Activated T-cell treated with anti-CD3 and anti-CD28 coated beads, Interleukin-2, amount 50 U/mL, for 24 hours (primary cell): ENCODE results near the gene RPL10.
A peak's percentile ranks its signal among the peaks of the same experiment; 100 is the strongest.

Experiments used
- DNase-seq: peaks from one replicate; pipeline ENCODE4 v3.0.0-alpha.2; 2020
- H3K27ac Mint-ChIP-seq: 2 replicates; pipeline ENCODE4 v1.8.0; 2020; ENCODE audit warnings: mild to moderate bottlenecking, mixed read lengths
- H3K27me3 Mint-ChIP-seq: 2 replicates; pipeline ENCODE4 v1.8.0; 2020; ENCODE audit warnings: mixed read lengths
- H3K36me3 Mint-ChIP-seq: 2 replicates; pipeline ENCODE4 v1.8.0; 2020; ENCODE audit warnings: low read depth, mixed read lengths
- H3K4me1 Mint-ChIP-seq: 2 replicates; pipeline ENCODE4 v1.8.0; 2020; ENCODE audit warnings: low read depth, mixed read lengths
- H3K4me3 Mint-ChIP-seq: 2 replicates; pipeline ENCODE4 v1.8.0; 2020; ENCODE audit warnings: mild to moderate bottlenecking, moderate library complexity, mixed read lengths
- H3K9me3 Mint-ChIP-seq: 2 replicates; pipeline ENCODE4 v1.8.0; 2020; ENCODE audit warnings: mixed read lengths

RPL10 gene

GRCh38 chrX:154368630-154369448 is 29.3 kb upstream of the RPL10 start:
- H3K27me3 Mint-ChIP-seq, result no peaks in the 10 kb centered on the region
- peaks cover 41% of the 10 kb centered on the region for H3K4me1 Mint-ChIP-seq
- peak; percentile 91 for DNase-seq
- no peaks in the 10 kb centered on the region for H3K9me3 Mint-ChIP-seq
- H3K4me3 Mint-ChIP-seq, result peak overlapping the region; percentile 91
- peak overlapping the region; percentile 88 for H3K27ac Mint-ChIP-seq
- H3K36me3 Mint-ChIP-seq, result peaks cover 53% of the 10 kb centered on the region

- H3K27ac Mint-ChIP-seq, result peak overlapping the region; percentile 94
- H3K9me3 Mint-ChIP-seq, result no peaks in the 10 kb centered on the region
- peaks cover 46% of the 10 kb centered on the region for H3K36me3 Mint-ChIP-seq
- no peaks in the 10 kb centered on the region for H3K27me3 Mint-ChIP-seq
- peaks cover 41% of the 10 kb centered on the region for H3K4me1 Mint-ChIP-seq
- H3K4me3 Mint-ChIP-seq, result peak overlapping the region; percentile 91
- peak; percentile 80 for DNase-seq
Measured at GRCh38 chrX:154369449-154370299, 28.5 kb upstream of the RPL10 start.

- H3K4me1 Mint-ChIP-seq, result peaks cover 42% of the 10 kb centered on the region
- no peaks in the 10 kb centered on the region for H3K27me3 Mint-ChIP-seq
- peak overlapping the region; percentile 94 for H3K27ac Mint-ChIP-seq
- H3K9me3 Mint-ChIP-seq, result no peaks in the 10 kb centered on the region
- peak overlapping the region; percentile 91 for H3K4me3 Mint-ChIP-seq
- no peak for DNase-seq
- H3K36me3 Mint-ChIP-seq, result peaks cover 39% of the 10 kb centered on the region
Measured at GRCh38 chrX:154370300-154371016, 27.7 kb upstream of the RPL10 start.

GRCh38 chrX:154371017-154371788 is 27.0 kb upstream of the RPL10 start:
- H3K4me1 Mint-ChIP-seq, result peaks cover 40% of the 10 kb centered on the region
- no peaks in the 10 kb centered on the region for H3K9me3 Mint-ChIP-seq
- peak overlapping the region; percentile 89 for H3K27ac Mint-ChIP-seq
- no peaks in the 10 kb centered on the region for H3K27me3 Mint-ChIP-seq
- DNase-seq, result peak; percentile 91
- H3K36me3 Mint-ChIP-seq, result peaks cover 33% of the 10 kb centered on the region
- H3K4me3 Mint-ChIP-seq, result peak overlapping the region; percentile 91

- peaks cover 27% of the 10 kb centered on the region for H3K36me3 Mint-ChIP-seq
- peaks cover 37% of the 10 kb centered on the region for H3K4me1 Mint-ChIP-seq
- peak overlapping the region; percentile 82 for H3K27ac Mint-ChIP-seq
- no peak for DNase-seq
- no peaks in the 10 kb centered on the region for H3K27me3 Mint-ChIP-seq
- no peaks in the 10 kb centered on the region for H3K9me3 Mint-ChIP-seq
- H3K4me3 Mint-ChIP-seq, result peak overlapping the region; percentile 75
Measured at GRCh38 chrX:154371789-154372300, 26.3 kb upstream of the RPL10 start.

GRCh38 chrX:154372612-154373022 is 25.6 kb upstream of the RPL10 start:
- Mint-ChIP-seq H3K4me3 (peak overlapping the region; percentile 75), H3K27me3 (no peaks in the 10 kb centered on the region), H3K4me1 (peaks cover 36% of the 10 kb centered on the region), H3K9me3 (no peaks in the 10 kb centered on the region), H3K27ac (peak overlapping the region; percentile 82), H3K36me3 (peaks cover 20% of the 10 kb centered on the region)
- DNase-seq, result peak; percentile 50

- DNase-seq, result peak; percentile 51
- Mint-ChIP-seq H3K36me3 (peaks cover 11% of the 10 kb centered on the region), H3K4me3 (peak overlapping the region; percentile 78), H3K9me3 (no peaks in the 10 kb centered on the region), H3K27ac (peak overlapping the region; percentile 55), H3K27me3 (no peaks in the 10 kb centered on the region), H3K4me1 (peaks cover 30% of the 10 kb centered on the region)
Measured at GRCh38 chrX:154373340-154374306, 24.6 kb upstream of the RPL10 start.

GRCh38 chrX:154374313-154375155 is 23.6 kb upstream of the RPL10 start, which contains the start of gene FLNA:
TSS of gene FLNA (minus strand) at chrX:154374634. CDS start at chrX:154371245, 3,389 bp downstream.
- H3K27me3 Mint-ChIP-seq, result no peaks in the 10 kb centered on the region
- H3K4me3 Mint-ChIP-seq, result peak within 1 kb of the TSS; percentile 78
- H3K4me1 Mint-ChIP-seq, result peaks cover 27% of the 10 kb centered on the region
- DNase-seq, result peak; percentile 51
- H3K9me3 Mint-ChIP-seq, result no peaks in the 10 kb centered on the region
- peak within 1 kb of the TSS; percentile 55 for H3K27ac Mint-ChIP-seq
- H3K36me3 Mint-ChIP-seq, result peaks cover 10% of the 10 kb centered on the region

GRCh38 chrX:154375156-154375504 is 23.0 kb upstream of the RPL10 start:
- H3K4me3 Mint-ChIP-seq, result peak overlapping the region; percentile 57
- DNase-seq, result no peak

GRCh38 chrX:154376774-154377173 is 21.4 kb upstream of the RPL10 start:
- peaks cover 34% of the 10 kb centered on the region for H3K4me1 Mint-ChIP-seq
- H3K4me3 Mint-ChIP-seq, result no peak overlapping the region
- peak overlapping the region; percentile 77 for H3K27ac Mint-ChIP-seq
- H3K27me3 Mint-ChIP-seq, result no peaks in the 10 kb centered on the region
- H3K9me3 Mint-ChIP-seq, result no peaks in the 10 kb centered on the region
- H3K36me3 Mint-ChIP-seq, result peaks cover 19% of the 10 kb centered on the region
- no peak for DNase-seq

More at GRCh38 chrX:154375156-154375504, 23.0 kb upstream of the RPL10 start:
- Mint-ChIP-seq H3K4me1 (peaks cover 25% of the 10 kb centered on the region), H3K27me3 (no peaks in the 10 kb centered on the region), H3K27ac (peak overlapping the region; percentile 14), H3K36me3 (peaks cover 9% of the 10 kb centered on the region), H3K9me3 (no peaks in the 10 kb centered on the region)

- H3K4me1 Mint-ChIP-seq, result peaks cover 31% of the 10 kb centered on the region
- peak overlapping the region; percentile 91 for H3K27ac Mint-ChIP-seq
- H3K27me3 Mint-ChIP-seq, result no peaks in the 10 kb centered on the region
- H3K4me3 Mint-ChIP-seq, result peak overlapping the region; percentile 86
- peaks cover 24% of the 10 kb centered on the region for H3K36me3 Mint-ChIP-seq
- H3K9me3 Mint-ChIP-seq, result no peaks in the 10 kb centered on the region
- no peak for DNase-seq
Measured at GRCh38 chrX:154378059-154378798, 19.9 kb upstream of the RPL10 start.
